Hindlimb muscle (tissue), 1 donor: Measurements from ENCODE around the gene CACNG3. TPM values are rescaled to one million over a fixed set of nuclear protein-coding genes. Genes with fewer than 3 reads are reported as not detected.
"Not testable (repeated sequence)": the region's sequence is repeated elsewhere in the genome, so short reads cannot be mapped to it uniquely, and the experiment has no call there.

Experiments used
- DNase-seq: peaks from one replicate; pipeline ENCODE4 v3.0.0-alpha.2; 2013
- polyA plus RNA-seq: library from polyadenylated mRNA; unstranded; fragments of 120-200 nt; gene quantifications from one replicate; pipeline ENCODE4 v1.2.1, GENCODE V29; 2013; ENCODE audit not compliant: insufficient read length

Gene CACNG3
- polyA plus RNA-seq, 1 donor = not detected

- DNase-seq = no peak
These were observed 80.4 kb downstream of the CACNG3 start for GRCh38 chr16:24336491-24336890.

DNA sequence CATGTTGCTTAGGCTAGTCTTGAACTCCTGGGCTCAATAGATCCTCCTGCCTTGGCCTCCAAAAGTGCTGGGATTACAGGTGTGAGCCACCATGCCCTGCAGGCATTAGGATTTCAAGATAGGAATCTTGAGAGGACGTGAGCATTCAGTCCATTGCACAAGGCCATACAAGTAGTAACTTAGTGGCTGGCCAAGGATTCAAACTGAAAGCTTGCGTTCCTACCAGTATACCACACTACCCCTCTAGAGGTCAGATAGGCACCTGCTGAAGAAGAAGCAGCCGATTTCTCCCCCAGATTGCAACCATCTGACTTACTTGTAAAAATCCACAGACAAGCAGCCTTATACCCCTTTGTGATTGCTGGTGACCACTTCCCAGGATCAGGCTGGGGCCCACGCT lies 80.9 kb downstream of the CACNG3 start:
- no peak for DNase-seq

- not testable (repeated sequence) for DNase-seq
These were observed 87.7 kb downstream of the CACNG3 start for GRCh38 chr16:24343829-24344228.

DNA sequence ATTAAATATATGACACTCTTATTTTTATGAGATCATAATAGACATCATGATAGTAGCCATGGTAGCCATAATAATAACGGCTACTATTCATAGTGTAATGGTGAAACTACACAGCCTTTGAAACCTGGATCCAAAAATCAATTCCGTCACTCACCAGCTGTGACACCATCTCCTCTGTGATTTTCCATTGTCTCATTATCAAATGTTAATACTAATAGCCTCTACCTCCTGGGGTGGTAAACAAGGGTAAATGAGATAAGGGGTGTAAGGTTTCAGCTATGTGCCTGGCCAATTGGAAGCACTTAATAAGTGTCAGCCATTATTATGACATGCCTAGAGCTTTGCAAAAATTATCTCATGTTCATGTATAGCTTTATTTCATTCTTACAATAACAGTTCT lies 88.6 kb downstream of the CACNG3 start:
- no peak for DNase-seq

- no peak for DNase-seq
These were observed 89.6 kb downstream of the CACNG3 start for GRCh38 chr16:24345704-24346103.

DNA sequence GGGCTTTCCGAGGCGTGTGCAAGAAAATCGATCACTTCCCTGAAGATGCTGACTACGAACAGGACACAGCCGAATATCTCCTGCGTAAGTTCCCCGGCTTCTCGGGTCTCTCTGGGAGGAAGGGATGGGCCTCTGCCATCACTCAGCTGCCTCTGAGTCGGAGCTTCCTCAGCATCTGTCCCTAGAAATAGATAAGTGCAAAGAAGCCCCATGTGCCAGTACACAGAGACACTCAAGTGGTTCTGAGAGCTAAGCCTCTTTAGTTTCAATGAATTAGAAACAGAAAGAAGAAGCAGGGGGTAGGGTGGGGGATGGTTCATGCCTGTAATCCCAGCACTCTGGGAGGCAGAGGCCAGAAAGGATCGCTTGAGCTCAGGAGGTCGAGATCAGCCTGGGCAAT lies 90.6 kb downstream of the CACNG3 start:
- no peak for DNase-seq

DNA sequence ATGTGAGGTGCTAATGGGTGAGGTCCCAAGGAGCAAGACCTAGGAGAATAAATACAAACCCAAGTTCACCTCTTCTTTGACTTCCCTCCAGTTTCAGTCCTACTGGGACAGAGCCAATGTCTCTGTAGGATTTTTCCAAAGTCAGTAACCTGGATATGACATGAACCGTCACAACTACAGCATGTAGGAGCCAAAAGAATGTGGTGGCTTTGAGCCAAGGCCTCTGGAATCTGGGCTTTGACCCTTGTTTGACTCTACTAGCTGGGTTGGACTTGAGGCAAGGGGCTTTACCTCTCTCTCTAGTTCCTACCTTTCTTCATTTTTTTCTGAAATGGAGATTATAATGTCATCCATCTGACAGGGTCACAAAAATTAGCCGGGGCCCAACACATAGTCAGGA lies 91.4 kb downstream of the CACNG3 start:
- no peak for DNase-seq

DNA sequence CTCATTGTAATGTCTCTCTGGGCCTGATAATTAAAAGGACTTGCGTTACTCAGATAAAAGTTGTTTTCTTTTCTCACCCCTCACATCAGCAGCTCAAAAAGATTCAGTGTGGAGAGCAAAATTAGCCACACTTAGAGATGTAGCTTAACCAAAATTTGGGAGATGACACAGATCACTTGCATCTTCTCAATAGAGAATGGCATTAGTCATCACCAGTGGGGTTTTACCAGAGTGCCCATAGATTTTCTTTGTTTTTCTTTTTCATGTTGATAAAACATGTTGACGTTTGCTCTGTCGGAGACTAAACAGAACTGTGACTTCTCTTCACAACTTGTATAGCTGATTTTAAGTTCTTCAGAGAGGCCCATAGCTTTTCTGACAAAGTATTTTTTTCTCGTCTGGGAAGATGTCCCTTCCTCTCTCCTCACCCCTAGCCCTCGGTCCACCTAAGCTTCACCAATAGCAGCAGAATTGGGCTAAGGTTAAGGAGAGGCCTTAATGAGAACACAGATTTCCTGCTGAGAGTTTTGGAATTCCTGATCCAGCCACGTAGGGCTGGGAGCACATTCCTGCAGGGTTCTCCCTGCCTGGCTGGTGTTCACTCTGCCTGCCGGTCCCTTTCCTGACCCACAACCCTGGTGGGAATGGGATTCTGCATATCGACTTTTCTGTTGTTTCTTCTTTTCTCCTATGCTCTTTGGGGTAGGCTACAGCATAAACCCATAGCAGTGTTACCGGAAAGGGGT lies 92.6 kb downstream of the CACNG3 start:
- no peak for DNase-seq

GRCh38 chr16:24349320-24349719 lies 93.2 kb downstream of the CACNG3 start:
- DNase-seq = no peak

GRCh38 chr16:24352746-24353145 lies 96.6 kb downstream of the CACNG3 start:
- no peak for DNase-seq

DNA sequence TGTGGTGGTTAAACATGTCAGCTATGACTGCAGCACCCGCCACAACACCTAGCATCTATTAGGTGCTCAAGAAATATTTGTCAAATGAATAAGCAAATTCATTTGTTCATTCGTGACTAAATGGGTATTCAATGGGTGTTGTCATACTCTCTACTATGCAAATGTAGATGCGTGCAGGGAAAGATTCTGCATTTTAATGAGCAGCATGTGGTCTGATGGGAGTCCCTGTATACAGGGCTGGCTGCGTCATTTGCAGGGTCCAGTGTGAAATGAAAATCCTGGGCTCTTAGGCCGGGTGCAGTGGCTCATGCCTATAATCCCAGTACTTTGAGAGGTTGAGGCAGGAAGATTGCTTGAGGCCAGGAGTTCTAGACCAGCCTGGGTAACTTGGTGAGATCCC lies 97.5 kb downstream of the CACNG3 start:
- no peak for DNase-seq

- DNase-seq = no peak
These were observed 101.4 kb downstream of the CACNG3 start for GRCh38 chr16:24357511-24357910.

DNA sequence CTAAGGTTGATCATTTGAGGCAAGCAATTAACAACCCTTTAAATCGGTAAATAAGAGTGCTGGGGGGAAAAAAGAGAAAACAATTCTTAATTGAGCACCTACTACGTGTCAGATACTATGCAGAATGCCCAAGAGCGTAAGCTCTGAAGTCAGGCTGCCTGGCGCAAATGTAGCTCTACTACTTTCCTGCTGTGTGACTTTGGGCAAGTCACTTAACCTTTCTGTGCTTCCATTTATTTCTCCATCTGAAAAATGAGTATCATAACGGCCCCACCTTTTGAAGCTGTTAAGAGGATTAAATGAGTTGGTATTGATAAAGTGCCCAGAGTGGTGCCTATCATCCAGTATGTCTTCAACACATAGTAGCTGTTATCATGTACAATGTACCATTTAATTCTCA lies 102.0 kb downstream of the CACNG3 start:
- no peak for DNase-seq

- no peak for DNase-seq
These were observed 103.4 kb downstream of the CACNG3 start for GRCh38 chr16:24359490-24359889.

GRCh38 chr16:24360936-24361335 lies 104.8 kb downstream of the CACNG3 start:
- no peak for DNase-seq

GRCh38 chr16:24364596-24364995 lies 108.5 kb downstream of the CACNG3 start:
- DNase-seq = no peak

DNA sequence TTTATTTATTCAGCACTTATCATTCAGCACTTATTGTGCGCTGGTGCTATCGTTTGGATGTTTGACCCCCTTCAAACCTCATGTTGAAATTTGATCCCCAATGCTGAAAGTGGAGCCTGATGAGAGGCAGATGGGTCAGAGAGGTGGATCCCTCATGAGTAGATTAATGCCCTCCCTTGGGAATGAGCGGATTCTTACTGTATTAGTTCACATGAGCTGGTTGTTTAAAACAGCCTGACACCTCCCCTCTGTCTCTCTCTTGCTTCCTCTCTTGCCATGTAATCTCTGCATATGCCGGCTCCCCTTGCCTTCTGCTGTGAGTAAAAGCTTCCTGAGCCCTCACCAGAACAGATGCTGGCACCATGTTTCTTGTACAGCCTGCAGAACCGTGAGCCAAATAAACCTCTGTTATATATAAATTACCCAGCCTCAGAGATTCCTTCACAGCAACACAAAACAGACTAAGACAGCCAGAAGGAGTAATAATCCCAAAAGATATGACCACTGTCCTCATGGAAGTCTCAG lies 111.1 kb downstream of the CACNG3 start:
- no peak for DNase-seq

- no peak for DNase-seq
These were observed 116.7 kb downstream of the CACNG3 start for GRCh38 chr16:24372824-24373223.

- DNase-seq = no peak
These were observed 122.9 kb downstream of the CACNG3 start for GRCh38 chr16:24378999-24379398.

DNA sequence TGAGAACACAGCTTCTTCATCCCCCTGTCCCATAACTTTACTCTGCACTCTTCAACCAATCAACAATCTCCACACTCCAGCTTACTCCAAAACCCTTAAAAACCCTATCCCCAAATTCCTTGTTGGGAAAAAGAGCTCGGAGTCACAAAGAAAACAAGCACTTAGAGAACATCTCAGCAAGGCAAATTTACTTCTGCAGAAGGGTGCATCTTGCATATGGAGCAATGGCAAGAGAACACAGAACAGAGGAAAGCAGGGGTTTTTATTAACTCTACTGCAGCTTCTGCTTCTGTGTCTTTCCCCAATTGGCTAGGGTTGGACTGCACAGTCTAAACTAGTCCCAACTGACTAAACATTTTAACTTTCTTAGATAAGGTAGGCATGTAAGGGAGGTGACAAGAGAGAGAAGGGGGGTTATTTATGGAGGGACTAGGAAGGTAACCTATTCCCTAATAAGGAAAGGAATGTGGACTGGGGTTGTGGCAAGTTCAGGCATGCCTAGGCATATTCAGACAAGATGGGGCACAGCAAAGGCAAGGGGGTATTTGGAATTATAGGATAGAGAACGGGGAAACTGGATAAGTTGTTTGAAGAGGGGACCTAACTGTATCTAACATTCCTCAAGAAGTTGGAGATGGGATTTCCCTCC lies 125.5 kb downstream of the CACNG3 start:
- no peak for DNase-seq

- DNase-seq = no peak
These were observed 126.8 kb downstream of the CACNG3 start for GRCh38 chr16:24382762-24383407.

DNA sequence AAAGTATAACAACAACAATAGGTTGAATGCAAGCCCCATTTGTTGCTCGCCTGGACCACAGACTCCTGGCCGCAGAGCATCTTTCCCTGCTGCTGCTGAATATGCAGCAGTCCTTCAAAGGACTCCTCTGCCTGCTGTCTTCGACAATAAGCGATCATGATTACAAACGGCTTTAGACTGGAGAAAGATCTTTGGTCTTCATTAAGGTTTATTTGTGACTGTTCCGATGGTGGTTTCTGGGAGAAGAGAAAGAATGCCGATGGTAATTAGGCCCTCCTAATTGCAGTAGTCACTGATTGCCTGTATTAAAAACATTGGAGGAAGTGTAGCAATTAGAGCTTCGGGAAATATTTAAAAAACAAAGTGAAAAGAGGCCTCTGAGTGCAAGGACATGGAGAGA lies 138.2 kb downstream of the CACNG3 start:
- no peak for DNase-seq
